NCI-H446 treated with DMSO at 0.1 percent for 48 hours (cell line): ENCODE measurements around the gene ZDHHC11.
"Not testable (repeated sequence)": the region's sequence is repeated elsewhere in the genome, so short reads cannot be mapped to it uniquely, and the experiment has no call there.

Source experiments
- DNase-seq: peaks from one replicate; lab custom pipeline; 2025; lab: John Stamatoyannopoulos, UW

ZDHHC11 gene

DNA sequence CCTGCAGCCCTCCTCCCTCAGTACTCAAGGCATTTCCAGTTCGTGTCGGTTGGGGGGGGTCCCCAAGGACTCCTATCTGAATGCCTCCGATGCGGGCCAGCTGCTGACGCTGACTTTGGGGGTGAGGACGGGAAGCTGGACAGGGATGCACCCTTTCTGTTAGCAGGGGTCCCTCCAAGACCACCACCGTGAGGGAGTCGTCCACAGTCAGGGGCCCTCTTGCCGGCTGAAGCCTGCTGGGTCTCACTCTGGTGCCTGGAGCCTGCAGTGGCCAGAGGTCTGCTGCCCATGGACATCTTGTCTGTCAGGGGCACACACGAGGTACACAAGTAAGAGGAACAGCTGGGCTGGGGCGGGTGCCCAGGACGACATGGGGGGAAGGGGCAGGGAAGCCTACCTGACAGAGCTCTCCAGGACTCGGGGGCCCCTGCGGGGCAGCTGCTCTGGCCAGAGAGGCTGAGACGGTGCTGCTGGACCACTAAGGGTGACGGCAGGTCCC is 9.1 kb upstream of the ZDHHC11 start:
- no peak for DNase-seq

DNA sequence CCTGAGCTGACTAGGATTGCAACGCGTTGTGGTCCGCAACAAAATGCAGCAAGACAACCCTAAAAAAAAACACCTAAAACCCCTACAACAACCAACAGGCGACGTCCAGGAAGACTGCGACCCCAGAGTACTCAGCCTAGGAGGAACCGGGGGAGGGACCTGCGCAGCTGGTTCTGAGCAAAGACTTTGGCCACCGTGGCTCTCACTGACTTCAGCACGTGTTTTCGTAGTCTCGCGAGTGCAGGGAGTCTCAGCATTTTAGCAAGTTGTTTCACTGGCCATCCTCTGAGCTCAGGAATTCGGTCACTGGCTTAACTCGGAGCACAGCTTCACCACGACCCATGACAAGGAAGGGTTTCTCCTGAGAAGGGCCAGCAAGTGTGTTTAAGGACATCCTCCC is 8.6 kb upstream of the ZDHHC11 start:
- DNase-seq, result no peak

DNA sequence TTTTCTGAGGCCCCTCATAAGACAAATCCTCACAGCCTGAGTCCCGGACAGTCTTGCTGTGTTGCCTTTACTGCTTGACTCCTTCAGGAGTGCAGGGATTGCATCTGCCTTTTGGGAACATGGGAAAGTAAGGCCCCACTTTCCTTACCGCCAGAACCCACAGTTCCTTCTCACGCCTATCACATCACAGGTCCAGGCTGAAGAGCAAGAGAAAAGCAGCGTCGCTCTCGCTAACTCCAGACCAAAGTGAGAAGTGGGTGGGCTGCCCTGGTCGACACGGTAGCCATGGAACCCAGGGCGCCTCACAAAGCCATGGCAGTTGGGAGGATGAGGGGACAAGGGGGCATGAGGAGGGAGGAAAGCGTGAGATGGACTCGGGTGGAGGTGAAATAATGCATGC is 7.9 kb upstream of the ZDHHC11 start:
- DNase-seq, result no peak

DNA sequence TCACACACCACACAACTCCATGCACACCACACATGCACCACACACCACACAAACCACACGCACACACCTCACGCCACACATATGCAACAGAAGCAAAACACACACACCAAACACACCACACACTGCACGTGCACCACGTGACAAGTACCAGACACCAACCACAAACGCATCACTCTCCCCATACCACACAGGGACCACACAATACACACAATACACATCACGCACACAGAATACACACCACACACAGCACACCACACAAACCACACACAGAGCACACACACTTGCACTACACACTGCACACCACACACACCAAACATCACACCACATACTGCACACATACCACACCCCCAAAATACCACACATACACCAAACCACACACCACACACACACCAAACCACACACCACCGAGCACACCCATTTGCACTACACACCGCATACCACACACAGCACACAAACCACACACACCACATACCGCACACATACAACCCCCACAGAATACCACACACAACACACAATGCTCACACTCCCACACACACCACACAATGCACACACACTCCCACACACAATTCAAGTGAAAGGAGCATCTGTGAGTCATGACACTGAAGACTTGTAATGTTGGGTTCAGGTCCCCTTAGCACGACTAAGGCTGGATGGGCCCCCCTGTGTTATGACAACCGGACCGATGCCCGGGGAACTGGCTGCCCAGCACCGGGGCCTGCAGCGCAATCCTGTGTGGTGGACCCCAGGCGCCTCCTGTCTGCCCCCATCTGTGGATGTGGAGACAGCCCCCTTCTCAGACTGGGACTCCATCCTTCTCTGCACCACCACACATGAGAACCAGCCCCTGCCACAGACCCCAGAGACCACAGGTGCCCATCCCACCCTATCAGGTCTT is 6.0 kb upstream of the ZDHHC11 start:
- no peak for DNase-seq

DNA sequence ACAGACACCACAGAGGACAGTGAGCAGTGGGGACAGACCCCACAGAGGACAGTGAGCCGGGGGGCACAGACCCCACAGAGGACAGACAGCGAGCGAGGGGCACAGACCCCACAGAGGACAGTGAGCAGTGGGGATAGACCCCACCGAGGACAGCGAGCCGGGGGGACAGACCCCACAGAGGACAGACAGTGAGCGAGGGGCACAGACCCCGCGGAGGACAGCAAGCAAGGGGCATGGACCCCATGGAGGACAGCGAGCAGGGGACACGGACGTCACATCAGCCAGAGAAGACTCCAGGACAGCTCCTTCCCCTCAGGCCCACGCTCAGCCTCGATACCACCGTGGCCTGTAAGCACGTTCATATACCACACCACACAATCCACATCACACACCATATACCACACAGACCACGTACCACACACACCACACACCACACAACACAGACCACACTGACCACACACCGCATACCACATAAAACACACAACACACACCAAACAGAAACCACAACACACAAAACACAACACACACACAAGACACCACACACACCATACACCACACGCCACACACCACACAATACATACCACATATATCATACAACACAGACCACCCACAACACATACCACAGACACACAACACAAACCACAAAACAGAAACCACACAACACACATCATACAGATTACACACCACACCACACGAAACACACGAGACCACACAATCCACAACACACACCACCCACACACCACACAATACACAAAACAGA is 5.2 kb upstream of the ZDHHC11 start:
- DNase-seq, result no peak

DNA sequence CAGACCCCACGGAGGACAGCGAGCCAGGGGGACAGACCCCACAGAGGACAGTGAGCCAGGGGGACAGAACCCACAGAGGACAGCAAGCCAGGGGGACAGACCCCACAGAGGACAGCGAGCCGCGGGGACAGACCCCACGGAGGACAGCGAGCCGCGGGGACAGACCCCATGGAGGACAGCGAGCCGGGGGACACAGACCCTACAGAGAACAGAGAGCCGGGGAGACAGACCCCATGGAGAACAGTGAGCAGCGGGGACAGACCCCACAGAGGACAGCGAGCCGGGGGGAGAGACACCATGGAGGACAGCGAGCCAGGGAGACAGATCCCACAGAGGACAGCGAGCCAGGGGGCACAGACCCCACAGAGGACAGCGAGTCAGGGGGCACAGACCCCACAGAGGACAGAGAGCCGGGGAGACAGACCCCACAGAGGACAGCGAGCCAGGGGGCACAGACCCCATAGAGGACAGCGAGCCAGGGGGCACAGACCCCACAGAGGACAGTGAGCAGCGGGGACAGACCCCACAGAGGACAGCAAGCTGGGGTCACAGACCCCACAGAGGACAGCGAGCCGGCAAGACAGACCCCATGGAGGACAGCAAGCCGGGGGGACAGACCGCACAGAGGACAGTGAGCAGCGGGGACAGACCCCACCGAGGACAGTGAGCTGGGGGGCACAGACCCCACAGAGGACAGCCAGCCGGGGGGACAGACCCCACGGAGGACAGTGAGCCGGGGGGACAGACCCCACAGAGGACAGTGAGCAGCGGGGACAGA is 4.4 kb upstream of the ZDHHC11 start:
- no peak for DNase-seq

DNA sequence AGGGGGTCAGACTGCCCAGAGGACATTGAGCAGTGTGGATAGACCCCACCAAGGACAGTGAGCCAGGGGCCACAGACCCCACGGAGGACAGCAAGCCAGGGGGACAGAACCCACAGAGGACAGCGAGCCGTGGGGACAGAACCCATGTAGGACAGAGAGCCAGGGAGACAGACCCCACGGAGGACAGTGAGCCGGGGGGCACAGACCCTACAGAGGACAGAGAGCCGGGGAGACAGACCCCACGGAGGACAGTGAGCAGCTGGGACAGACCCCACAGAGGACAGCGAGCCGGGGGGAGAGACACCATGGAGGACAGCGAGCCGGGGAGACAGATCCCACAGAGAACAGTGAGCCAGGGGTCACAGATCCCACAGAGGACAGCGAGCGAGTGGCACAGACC is 3.4 kb upstream of the ZDHHC11 start:
- DNase-seq, result no peak

DNA sequence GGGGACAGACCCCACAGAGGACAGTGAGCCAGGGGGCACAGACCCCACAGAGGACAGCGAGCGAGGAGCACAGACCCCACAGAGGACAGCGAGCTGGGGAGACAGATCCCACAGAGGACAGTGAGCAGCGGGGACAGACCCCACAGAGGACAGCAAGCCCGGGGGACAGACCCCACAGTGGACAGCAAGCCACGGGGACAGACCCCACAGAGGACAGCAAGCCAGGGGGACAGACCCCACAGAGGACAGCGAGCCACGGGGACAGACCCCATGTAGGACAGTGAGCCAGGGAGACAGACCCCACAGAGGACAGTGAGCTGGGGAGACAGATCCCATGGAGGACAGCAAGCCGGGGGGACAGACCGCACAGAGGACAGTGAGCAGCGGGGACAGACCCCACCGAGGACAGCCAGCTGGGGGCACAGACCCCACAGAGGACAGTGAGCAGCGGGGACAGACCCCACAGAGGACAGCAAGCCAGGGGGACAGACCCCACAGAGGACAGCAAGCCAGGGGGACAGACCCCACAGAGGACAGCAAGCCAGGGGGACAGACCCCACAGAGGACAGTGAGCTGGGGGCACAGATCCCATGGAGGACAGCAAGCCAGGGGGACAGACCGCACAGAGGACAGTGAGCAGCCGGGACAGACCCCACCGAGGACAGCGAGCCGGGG is 2.8 kb upstream of the ZDHHC11 start:
- not testable (repeated sequence) for DNase-seq

DNA sequence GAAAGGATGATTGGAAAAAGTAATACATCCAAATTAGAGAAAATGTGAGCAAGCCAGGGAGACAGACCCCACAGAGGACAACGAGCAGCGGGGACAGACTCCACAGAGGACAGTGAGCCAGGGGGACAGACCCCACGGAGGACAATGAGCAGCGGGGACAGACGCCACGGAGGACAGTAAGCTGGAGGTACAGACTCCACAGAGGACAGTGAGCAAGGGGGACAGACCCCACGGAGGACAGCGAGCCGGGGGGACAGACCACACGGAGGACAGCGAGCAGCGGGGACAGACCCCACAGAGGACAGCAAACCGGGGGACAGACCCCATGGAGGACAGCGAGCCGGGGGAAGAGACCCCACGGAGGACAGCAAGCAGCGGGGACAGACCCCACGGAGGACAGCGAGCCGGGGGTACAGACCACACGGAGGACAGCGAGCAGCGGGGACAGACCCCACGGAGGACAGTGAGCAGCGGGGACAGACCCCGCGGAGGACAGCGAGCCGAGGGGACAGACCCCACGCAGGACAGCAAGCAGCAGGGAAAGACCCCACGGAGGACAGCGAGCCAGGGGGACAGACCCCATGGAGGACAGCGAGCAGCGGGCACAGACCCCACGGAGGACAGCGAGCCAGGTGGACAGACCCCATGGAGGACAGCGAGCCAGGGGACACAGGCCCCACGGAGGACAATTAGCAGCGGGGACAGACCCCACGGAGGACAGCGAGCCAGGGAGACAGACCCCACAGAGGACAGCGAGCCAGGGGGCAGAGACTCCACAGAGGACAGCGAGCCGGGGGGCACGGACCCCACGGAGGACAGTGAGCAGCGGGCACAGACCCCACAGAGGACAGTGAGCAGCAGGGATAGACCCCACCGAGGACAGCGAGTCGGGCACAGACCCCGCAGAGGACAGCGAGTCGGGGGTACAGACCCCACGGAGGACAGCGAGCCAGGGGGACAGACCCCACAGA is 1.9 kb upstream of the ZDHHC11 start:
- no peak for DNase-seq

DNA sequence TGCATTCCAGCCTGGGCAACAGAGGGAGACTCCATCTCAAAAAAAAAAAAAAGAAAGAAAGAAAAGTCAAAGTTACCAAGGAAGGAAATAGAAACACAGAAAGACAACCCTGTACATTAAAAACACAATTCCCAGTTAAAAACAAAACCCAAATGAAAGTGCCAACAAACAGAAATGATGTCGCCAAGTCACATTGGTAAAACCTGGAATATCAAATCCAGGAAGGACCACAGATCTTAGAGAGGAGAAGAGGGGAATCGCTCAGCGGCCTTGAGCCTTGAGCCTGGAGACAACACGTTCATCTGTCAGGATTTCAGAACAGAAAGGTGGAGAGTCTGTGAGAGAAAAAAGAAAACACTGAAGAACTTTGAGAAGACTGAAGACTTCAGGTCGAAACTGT is 1.2 kb upstream of the ZDHHC11 start:
- no peak for DNase-seq

DNA sequence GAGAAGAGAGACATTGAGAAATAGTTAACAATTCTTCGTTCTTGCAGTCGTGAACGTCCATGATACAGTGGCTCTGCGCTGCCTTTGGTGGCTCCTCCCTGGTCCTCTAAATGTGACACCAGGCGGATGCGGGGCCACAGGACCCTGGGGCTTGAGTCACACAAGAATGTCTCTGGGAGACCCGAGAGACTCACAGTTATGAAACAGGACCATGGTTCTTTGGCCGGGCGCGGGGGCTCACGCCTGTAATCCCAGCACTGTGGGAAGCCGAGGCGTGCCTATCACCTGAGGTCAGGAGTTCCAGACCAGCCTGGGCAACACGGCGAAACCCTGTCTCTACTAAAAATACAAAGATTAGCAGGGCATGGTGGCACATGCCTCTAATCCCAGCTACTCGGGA is 767 bp upstream of the ZDHHC11 start:
- no peak for DNase-seq

DNA sequence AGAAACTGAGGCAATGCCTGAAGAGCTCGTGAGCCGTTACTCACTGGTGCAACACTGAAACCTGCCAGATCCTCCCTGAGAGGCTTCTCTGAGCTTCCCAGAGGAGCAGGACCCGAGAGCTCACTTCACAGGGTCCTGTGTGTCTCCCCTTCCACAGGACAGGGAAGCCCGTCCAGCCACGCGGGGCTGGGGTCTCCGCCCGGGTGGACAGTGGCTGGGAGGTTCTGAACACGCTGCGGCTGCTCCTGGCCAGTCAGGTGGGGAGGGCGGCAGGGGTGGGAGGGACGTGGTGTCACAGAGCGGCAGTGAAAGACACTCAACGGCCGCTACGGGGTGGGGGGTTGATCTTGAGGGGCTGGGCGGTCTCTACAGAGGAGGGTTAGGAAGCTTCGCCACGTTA is 290 bp upstream of the ZDHHC11 start:
- DNase-seq, result no peak

DNA sequence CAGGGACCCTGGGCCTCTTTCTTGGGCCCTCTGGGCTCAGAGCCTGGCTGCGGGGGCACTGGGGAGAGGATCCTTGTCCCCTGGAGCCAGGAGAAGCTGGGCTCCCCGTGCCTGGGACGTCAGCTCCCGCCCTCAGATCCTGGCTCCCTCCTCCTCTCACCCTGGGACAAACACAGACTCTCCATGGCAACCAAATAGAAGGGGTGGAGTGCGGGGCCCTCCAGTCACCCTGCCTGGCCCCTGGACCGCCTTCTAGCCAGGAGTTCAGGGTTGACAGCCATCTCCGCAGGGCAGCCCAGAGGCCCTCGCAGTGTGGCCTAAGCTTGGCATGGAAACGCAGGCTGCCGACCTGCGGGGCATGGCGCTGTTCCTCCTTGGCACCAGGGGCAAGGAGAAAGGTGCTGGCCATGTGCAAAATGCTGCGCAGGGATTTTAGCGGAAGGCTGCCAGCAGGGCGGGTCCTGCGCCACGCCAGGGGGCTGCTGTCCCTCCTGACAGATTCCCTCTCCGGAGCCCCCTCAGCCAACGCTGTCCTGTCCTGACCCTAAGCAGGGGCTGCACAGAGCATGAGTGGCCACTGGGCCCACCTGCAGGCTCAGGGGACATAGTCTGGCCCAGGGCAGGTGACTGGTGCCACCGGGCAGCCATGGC is 1.0 kb downstream of the ZDHHC11 start:
- DNase-seq, result no peak

DNA sequence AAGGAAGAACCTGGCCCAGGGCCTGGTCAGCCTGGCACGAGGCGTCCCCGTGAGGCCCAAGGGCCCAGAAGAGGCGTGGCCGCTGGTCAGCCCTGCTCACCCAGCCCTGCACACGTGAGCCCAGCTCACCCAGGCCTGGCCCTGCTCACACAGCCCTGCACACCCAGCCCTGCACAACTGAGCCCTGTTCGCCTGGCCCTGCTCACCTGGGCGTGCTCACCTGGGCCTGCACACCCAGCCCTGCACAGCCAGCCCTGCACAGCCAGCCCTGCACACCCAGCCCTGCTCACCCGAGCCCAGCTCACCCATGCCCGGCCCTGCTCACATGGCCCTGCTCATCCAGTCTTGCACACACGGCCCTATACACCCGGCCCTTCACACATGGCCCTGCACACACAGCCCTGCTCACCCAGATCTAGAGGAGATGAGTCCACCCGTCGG is 2.1 kb downstream of the ZDHHC11 start:
- DNase-seq, result no peak

DNA sequence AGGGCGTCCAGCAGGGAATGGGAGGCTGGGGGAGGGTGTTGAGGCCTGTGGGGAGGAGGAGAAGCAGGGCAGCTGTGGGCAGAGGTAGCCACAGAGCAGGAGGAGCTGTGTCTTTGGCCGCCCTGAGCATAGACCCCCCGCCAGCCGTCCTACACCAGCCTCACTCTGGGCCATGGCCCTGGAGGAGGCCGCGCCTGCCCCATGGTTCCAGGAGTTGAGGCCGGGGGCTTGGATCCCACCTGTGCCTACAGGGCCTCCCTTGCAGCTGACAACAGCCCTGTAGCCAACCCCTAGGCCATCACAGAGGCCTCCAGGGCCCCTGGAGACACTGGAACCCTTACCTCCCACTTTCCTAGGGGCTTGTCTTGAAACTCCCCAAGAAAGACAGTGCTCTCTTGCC is 3.0 kb downstream of the ZDHHC11 start:
- DNase-seq, result not testable (repeated sequence)

DNA sequence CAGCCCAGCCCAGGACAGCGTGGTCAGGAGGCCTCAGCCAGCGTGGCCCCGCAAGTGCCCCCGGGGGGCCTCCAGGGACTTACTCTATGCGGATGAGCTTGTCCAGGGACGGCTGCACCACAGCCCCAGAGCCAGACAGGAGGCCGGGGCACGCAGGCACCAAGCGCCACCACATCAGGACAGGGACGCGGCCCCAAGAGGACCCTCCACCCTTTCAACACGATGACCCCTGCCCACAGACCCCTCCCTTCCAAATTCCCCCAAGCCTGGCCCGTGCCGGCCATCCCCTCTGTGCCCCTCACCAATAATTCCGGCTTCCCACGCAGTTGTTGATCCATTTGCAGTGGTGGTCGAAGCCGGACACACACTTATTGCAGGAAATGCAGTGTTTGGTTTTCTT is 3.6 kb downstream of the ZDHHC11 start:
- not testable (repeated sequence) for DNase-seq

DNA sequence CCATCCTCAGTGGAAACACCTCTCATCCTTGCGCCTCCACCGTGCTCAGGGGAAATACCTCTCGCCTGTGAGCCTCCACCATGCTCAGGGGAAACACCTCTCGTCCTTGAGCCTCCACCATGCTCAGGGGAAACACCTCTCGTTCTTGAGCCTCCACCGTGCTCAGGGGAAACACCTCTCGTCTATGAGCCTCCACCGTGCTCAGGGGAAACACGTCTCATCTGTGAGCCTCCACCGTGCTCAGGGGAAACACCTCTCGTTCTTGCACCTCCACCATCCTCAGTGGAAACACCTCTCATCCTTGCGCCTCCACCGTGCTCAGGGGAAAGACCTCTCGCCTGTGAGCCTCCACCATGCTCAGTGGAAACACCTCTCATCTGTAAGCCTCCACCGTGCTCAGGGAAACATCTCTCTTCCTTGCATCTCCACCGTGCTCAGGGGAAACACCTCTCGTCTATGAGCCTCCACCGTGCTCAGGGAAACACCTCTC is 4.1 kb downstream of the ZDHHC11 start:
- not testable (repeated sequence) for DNase-seq

DNA sequence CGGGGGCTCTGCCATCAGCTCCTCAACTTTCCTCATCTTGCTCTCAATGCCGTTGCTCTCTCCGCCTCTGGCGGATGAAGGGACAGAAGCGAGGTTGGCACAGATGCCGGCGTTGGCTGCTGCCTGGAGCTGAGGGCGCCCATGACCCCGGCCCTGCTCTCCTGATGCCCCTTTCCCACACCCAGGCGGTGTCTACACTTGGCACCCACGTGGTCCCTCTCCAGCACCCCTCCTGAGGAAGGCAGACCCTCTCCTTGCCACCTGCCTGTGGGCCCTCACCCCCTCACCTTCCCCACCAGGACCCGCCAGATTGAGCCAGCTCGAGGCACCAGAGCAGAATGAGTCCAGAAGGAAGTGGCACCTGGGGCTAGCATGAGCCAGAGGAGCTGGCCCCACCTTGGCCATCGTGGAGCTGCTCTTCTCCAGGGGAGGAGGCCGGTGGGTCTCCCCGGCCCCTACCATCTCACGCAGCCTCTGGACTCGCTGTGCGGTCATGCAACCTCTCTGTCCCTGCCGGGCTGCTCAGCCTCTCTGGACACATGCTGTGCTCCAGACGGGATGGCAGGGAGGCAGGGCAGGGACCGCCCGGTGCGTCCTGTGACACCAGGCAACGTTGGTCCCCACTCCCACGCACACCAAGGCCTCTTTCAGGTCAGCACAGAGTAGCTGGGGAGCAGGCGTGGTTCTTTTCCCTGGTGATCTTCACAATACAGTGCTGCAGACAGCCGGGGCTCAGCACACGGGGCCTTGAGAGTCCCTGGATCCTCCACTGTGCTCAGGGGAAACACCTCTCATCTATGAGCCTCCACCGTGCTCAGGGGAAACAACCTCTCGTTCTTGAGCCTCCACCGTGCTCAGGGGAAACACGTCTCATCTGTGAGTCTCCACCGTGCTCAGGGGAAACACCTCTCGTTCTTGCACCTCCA is 4.8 kb downstream of the ZDHHC11 start:
- not testable (repeated sequence) for DNase-seq
